ENCODE data around the gene RNF150.
"Not testable (repeated sequence)": the region's sequence is repeated elsewhere in the genome, so short reads cannot be mapped to it uniquely, and the experiment has no call there.

Gene RNF150

GRCh38 chr4:141074098-141074878 lies 59.0 kb downstream of the RNF150 start:
- DNase-seq, result no peak

- no peak for DNase-seq
These were observed 66.6 kb downstream of the RNF150 start for GRCh38 chr4:141066690-141067089.

DNA sequence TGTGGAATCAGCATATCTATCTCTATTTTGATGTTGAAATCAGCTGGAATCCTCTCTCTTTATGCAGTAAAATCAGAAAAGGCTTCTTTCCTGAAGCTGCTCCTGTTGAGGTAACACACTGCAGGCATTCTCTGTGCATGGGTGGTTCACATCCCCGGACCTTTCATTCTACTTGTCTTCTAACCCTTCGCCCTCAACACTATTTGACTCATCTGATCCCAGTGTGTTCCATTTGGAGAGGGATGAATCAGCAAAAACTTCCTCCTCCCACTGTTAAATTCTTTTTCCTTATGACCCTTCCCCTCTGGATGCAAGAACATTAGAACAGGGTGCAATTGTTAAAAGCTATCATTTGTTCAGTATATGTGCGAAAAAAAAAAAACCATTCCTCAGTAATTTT lies 67.4 kb downstream of the RNF150 start:
- no peak for DNase-seq

- DNase-seq, result no peak
These were observed 70.6 kb downstream of the RNF150 start for GRCh38 chr4:141062651-141063050.

- DNase-seq, result no peak
These were observed 74.4 kb downstream of the RNF150 start for GRCh38 chr4:141058591-141059512.

GRCh38 chr4:141057582-141057981 lies 75.7 kb downstream of the RNF150 start:
- DNase-seq, result no peak

GRCh38 chr4:141056473-141056872 lies 76.8 kb downstream of the RNF150 start:
- no peak for DNase-seq

GRCh38 chr4:141054446-141054845 lies 78.8 kb downstream of the RNF150 start:
- no peak for DNase-seq

- not testable (repeated sequence) for DNase-seq
These were observed 82.3 kb downstream of the RNF150 start for GRCh38 chr4:141050999-141051398.

- DNase-seq, result no peak
These were observed 85.9 kb downstream of the RNF150 start for GRCh38 chr4:141047228-141047884.

GRCh38 chr4:141046255-141046654 lies 87.0 kb downstream of the RNF150 start:
- DNase-seq, result no peak

GRCh38 chr4:141045848-141046247 lies 87.4 kb downstream of the RNF150 start:
- DNase-seq, result no peak

- no peak for DNase-seq
These were observed 92.2 kb downstream of the RNF150 start for GRCh38 chr4:141041021-141041476.

DNA sequence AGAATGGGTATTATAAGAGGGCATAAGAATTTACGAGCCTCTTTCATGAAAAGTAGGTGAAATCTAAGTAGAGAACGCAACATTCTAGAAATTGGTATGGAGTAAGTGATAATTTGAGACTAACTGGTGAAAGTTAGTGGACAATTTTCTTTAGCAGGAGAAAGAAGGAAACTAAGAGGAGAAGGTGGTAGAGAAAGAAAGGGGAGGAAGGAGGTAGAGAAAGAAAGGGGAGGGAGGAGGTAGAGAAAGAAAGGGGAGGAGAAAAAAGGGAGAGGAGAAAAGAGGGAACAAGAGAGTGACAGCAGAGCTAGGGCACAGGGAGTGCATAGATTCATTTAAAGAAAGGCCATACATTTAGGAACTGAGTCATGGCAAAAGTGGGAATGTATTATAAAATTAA lies 94.1 kb downstream of the RNF150 start:
- no peak for DNase-seq

DNA sequence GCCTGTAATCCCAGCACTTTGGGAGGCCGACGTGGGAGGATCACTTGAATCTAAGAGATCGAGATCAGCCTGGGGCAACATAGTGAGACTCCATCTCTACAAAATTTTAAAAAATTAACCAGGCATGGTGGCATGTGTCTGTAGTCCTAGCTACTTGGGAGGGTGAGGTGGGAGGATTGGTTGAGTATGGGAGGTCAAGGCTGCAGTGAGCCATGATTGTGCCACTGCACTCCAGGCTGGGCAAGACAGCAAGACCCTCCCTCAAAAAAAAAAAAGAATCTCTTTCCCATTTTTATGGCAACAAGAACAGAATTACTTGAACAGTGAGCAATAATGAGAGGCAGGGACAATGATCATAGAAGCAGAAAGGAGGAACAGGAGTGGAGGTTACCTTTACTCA lies 94.8 kb downstream of the RNF150 start:
- no peak for DNase-seq

DNA sequence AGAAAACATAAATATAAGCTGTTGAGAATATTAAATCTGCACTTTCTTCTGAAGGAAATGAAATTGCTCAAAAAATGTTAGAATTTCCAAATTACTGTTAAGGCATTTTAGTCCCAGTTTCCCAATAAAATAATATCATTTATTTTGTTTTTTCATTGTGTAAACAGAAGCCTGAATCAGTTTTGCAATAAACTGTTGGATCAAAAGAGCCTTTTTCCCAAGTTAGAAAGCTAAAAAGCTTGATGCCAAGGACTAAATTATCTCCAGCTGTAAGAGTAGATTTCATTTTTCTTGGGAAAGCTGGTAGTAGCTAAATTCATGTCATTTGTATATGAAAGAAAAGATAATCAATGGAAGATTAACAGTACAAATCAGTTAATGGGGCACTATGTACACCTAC lies 95.8 kb downstream of the RNF150 start:
- no peak for DNase-seq

DNA sequence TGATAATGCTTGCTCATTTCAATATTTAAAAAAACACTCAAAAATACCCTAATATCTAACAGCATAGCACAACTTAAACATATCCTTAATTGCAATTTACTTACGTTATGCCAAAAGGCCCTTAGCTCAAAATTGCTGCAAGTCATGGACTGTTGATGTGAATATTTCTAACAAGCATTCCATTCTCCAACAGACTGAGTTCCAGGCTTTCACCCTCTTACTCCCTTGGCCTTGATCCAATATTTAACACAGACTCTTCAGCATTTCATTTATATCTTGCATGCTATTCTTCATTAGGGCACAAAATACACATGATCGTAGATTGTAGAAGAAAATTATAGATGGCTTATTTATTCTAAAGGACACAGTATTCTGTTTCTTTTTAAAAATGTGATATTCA lies 96.5 kb downstream of the RNF150 start:
- DNase-seq, result no peak

- DNase-seq, result no peak
These were observed 97.3 kb downstream of the RNF150 start for GRCh38 chr4:141035920-141036319.

DNA sequence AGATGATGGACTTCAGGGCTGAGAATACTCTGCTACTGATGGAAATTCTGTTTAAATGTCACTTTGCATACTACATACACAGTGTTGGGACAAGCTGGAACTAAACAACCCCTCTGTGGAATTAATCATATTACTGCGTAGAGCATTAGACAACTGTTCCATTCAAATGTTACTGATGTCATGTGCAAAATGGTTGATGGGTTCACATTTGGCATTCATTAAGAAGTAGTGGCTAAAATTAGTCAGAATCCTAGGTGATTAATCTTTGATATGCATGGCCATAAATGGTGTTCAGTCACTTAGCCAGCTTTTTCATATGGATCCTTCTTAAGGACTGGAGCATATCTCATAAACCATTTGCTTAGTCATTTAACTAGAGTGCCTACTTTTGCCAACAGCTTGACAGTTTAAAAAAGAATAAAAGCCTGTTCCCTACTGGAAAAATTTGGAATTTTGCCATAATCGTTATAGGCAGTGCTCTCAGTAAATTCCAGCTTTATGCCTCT lies 105.2 kb downstream of the RNF150 start:
- DNase-seq, result no peak

DNA sequence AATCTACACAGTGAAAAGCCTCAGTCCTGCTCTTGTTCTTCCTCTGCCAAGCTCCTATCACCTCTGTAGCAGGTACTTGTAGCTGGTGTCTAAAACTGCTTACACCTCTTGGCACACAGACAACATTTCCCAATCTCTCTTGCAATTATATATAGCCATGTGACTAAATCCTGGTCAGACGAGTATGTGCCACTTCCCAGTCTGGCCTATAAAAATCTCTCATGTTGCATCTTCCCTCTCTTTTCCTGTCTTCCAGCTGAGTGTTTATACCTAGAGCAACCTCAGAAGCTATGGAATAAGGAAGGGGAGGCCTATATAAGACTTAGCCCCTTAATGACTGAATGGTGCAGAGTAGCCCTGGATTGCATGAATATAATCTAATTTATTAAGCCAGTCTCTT lies 105.8 kb downstream of the RNF150 start:
- no peak for DNase-seq

- no peak for DNase-seq
These were observed 106.4 kb downstream of the RNF150 start for GRCh38 chr4:141026900-141027299.

- DNase-seq, result no peak
These were observed 110.2 kb downstream of the RNF150 start for GRCh38 chr4:141023051-141023450.

DNA sequence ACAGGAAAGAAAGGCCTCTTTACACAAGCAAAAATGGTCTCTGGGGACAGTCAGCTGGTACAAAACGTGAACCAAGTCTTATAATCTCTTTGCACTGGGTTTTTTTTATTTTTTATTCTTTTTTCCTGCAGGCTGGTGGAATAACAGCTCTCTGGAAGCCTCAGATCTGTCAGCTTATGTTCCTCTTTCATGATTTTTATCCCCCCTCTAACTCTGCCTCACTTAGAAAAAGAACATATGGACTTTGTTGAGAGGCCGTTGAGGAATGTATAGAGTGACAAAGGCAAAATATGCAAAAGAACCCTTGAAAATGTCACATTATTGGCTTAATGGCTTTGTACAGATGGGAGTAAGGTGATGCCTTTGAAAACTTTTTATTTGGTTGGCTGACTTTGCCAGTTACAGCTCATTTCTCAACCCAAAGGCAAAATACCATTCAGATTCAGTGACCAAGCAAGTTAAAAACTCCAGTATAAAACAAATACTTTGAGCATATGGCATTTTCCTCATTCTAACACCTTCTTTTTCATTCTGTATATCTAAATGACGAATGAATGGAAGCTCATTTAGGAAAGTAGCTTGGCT lies 111.1 kb downstream of the RNF150 start:
- DNase-seq, result no peak

Measured in activated naive CD4-positive, alpha-beta T cell treated with Interleukin-2 at 50 U/mL for 16 hours (primary cell).